HG02981 (cell line): Measurements from ENCODE around the gene BIN2.
"Not testable (repeated sequence)": the region's sequence is repeated elsewhere in the genome, so short reads cannot be mapped to it uniquely, and the experiment has no call there.

Experiments used
- ATAC-seq: cut with Tn5 transposase; IDR thresholded peaks from one replicate; pipeline ENCODE4 v1.9.1; 2021; ENCODE audit warnings: mild to moderate bottlenecking, moderate library complexity; ENCODE audit not compliant: unreplicated experiment

Gene BIN2

GRCh38 chr12:51318057-51318806 lies 5.7 kb downstream of the BIN2 start:
- ATAC-seq = not testable (repeated sequence)

GRCh38 chr12:51311389-51311788 lies 12.6 kb downstream of the BIN2 start:
- no peak for ATAC-seq

- no peak for ATAC-seq
Measured at GRCh38 chr12:51307655-51308593, 16.1 kb downstream of the BIN2 start.

GRCh38 chr12:51306507-51306906 lies 17.5 kb downstream of the BIN2 start:
- ATAC-seq = no peak

- not testable (repeated sequence) for ATAC-seq
Measured at GRCh38 chr12:51300768-51301167, 23.2 kb downstream of the BIN2 start.

- no peak for ATAC-seq
Measured at GRCh38 chr12:51295651-51296050, 28.3 kb downstream of the BIN2 start.

GRCh38 chr12:51294097-51294496 lies 29.9 kb downstream of the BIN2 start:
- ATAC-seq = not testable (repeated sequence)

- ATAC-seq = no peak
Measured at GRCh38 chr12:51293696-51294095, 30.3 kb downstream of the BIN2 start.

GRCh38 chr12:51291603-51292513 lies 32.1 kb downstream of the BIN2 start:
- ATAC-seq = not testable (repeated sequence)

GRCh38 chr12:51285843-51286242 lies 38.1 kb downstream of the BIN2 start:
- no peak for ATAC-seq

- ATAC-seq = no peak
Measured at GRCh38 chr12:51281202-51281924, 42.6 kb downstream of the BIN2 start.

GRCh38 chr12:51275088-51275487 lies 48.9 kb downstream of the BIN2 start:
- no peak for ATAC-seq

- not testable (repeated sequence) for ATAC-seq
Measured at GRCh38 chr12:51272810-51273209, 51.2 kb downstream of the BIN2 start.

- peak; percentile 23 for ATAC-seq
Measured at GRCh38 chr12:51270951-51271518, 52.9 kb downstream of the BIN2 start.

- ATAC-seq = peak; percentile 65
Measured at GRCh38 chr12:51270067-51270950, 53.7 kb downstream of the BIN2 start, which contains the start of gene SMAGP. TSS of gene SMAGP (minus strand) at chr12:51270415. CDS start at chr12:51269278, 1,137 bp downstream.

GRCh38 chr12:51269174-51270066 lies 54.6 kb downstream of the BIN2 start:
- ATAC-seq = no peak

GRCh38 chr12:51265024-51265423 lies 59.0 kb downstream of the BIN2 start:
- ATAC-seq = peak; percentile 56

- no peak for ATAC-seq
Measured at GRCh38 chr12:51264297-51264696, 59.7 kb downstream of the BIN2 start.
